ENCODE data around the gene RAD54L. TPM values are rescaled to one million over a fixed set of nuclear protein-coding genes. Genes with fewer than 3 reads are reported as not detected.

The RAD54L gene
- 10 to 100 TPM; 38.6 to 58.3 TPM for total RNA-seq
- polyA plus RNA-seq (2013, experiment 1 of 2): 31.0 TPM
- 30.3 TPM for polyA plus RNA-seq (2013, experiment 2 of 2)
- long read RNA-seq, experiment 1, transcript RAD54L-201 (18 exons, 3,108 nt): major isoform, 8 of 24 reads
- long read RNA-seq, experiment 1, partial matches to known transcripts: 12 of 24 reads
- long read RNA-seq, experiment 1, other reads (novel, unspliced or antisense): 4 of 24 reads
- long read RNA-seq, experiment 2, transcript RAD54L-201 (18 exons, 3,108 nt): major isoform, 60 of 115 reads
- long read RNA-seq, experiment 2, partial matches to known transcripts: 4 of 115 reads
- long read RNA-seq, experiment 2, other reads (novel, unspliced or antisense): 51 of 115 reads
- long read RNA-seq, experiment 3, transcript RAD54L-201 (18 exons, 3,108 nt): major isoform, 158 of 273 reads
- long read RNA-seq, experiment 3, partial matches to known transcripts: 17 of 273 reads
- long read RNA-seq, experiment 3, other reads (novel, unspliced or antisense): 98 of 273 reads
- long read RNA-seq, experiment 4, transcript RAD54L-201 (18 exons, 3,108 nt): major isoform, 6 of 24 reads
- long read RNA-seq, experiment 4, partial matches to known transcripts: 10 of 24 reads
- long read RNA-seq, experiment 4, other reads (novel, unspliced or antisense): 8 of 24 reads

DNA sequence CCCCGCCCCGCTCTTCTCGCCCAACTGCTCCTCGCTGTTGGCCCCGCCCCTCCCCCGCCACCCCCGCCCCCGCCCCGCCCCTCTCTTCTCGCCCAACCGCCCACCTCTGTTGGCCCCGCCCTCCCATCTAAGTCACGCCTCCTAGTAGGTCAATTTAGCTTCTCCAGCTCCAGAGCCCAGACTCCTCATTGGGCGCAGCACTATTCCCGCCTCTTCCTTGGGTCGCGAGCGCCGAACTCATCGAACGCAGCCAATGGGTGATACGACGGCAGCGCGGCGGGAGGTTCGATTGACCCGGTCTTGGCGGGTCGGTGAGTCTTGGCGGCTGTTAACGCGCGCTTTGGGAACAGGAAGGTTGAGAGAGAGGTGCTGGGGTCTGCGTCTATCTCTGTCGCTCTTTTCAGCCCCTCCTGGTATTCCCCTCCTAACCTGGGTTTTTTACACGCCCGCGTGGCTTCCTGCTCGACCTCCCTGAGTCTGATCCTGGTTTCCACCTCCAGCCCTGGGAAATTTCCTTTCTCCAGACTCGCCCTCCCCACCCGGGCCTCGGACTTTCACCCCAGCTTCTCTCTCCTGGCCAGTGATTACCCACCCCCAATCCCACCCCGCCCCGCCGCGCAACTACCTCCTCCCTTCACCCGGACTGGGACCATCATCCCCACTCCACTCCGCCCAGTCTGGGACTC, at the start of gene RAD54L:
Gene RAD54L (plus strand): TSS at position 328 of the 686 bp plus-strand sequence. CDS start 643 bp downstream, outside the sequence.
- H3K27ac ChIP-seq (ENCODE audit: low read depth, low read length): peak within 1 kb of the TSS; percentile 63
- H3K4me3 ChIP-seq (ENCODE audit: low read length): peak within 1 kb of the TSS; percentile 93
- no peaks in the 10 kb centered on the region for H3K27me3 ChIP-seq (ENCODE audit: control insufficient read depth, insufficient read depth, low read length, poor library complexity, severe bottlenecking)
- TF ChIP-seq, protein P1, sequence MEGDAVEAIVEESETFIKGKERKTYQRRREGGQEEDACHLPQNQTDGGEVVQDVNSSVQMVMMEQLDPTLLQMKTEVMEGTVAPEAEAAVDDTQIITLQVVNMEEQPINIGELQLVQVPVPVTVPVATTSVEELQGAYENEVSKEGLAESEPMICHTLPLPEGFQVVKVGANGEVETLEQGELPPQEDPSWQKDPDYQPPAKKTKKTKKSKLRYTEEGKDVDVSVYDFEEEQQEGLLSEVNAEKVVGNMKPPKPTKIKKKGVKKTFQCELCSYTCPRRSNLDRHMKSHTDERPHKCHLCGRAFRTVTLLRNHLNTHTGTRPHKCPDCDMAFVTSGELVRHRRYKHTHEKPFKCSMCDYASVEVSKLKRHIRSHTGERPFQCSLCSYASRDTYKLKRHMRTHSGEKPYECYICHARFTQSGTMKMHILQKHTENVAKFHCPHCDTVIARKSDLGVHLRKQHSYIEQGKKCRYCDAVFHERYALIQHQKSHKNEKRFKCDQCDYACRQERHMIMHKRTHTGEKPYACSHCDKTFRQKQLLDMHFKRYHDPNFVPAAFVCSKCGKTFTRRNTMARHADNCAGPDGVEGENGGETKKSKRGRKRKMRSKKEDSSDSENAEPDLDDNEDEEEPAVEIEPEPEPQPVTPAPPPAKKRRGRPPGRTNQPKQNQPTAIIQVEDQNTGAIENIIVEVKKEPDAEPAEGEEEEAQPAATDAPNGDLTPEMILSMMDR (conservative IDR thresholded peaks at IDR 0.05): no peak
- H3K36me3 ChIP-seq (ENCODE audit: control insufficient read depth, insufficient read depth, low read length): peaks cover 39% of the 10 kb centered on the region
- peak within 1 kb of the TSS; percentile 85 for H3K9ac ChIP-seq (ENCODE audit: extremely low read depth, low read length, poor library complexity, severe bottlenecking)
- 0 to 1% methylated on average over 19 to 40 of the region's 49 CpGs for WGBS, 2 experiments (ENCODE audit: insufficient coverage in 1 of 2, insufficient read length in 1 of 2)
- H3K27ac Mint-ChIP-seq: peak within 1 kb of the TSS; percentile 98
- H3K36me3 Mint-ChIP-seq (ENCODE audit: low read depth): peaks cover 34% of the 10 kb centered on the region
- peaks cover 8% of the 10 kb centered on the region for H3K4me1 ChIP-seq (ENCODE audit: control insufficient read depth, insufficient read depth, low read length)
- H3K9me3 Mint-ChIP-seq: peaks cover 4% of the 10 kb centered on the region
- no peaks in the 10 kb centered on the region for H3K9me3 ChIP-seq (ENCODE audit: control insufficient read depth, low read length)
- H3K4me3 Mint-ChIP-seq: peak within 1 kb of the TSS; percentile 91
- peaks cover 16% of the 10 kb centered on the region for H3K4me1 Mint-ChIP-seq
- peak; percentile 99 for DNase-seq
- peaks cover 2% of the 10 kb centered on the region for H3K27me3 Mint-ChIP-seq (ENCODE audit: insufficient read depth)

DNA sequence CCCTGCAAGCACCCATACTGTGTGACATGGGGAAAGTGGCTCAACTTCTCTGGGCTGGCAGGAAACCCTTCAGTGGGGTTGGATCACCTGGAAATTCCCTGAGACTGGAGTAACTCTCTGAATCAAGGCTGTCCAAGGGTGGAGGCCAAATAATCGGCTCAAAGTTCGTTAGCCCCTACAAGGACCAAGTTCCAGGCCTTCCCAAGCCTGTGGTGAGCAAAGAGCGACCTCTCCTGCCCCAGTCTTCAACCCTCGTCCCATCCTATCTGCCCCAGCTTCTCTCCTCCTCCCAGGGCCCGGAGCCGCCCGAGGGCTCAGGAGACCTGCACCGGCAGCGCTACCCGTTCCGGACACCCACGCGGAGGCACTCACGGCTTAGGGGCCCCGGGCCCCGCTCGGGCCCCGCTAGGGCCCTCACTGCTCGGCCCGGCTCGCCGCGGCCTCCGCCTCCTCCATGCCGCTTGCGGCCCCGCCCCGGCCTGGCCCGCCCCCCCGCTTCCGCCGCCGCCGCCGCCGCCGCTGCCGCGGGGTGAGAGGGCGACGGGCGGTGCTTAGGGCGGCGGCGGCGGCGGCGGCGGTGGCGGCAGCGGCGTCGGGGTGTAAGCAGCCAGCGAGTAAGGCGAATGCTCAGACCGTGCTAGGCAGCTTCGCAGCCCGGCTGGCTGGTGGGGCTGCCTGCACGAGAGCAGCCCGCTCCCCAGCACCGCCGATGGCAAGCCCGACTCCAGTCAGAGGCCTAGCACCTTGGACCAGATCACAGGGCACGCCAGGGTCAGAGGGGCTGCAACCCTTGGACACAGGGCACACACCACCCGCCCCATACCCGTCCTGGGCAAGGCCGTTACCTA, 49.4 kb upstream of the RAD54L start, which contains the start of gene POMGNT1:
Gene POMGNT1 (minus strand): TSS at position 471 of the 848 bp plus-strand sequence. CDS start 613 bp downstream, outside the sequence.
- no peaks in the 10 kb centered on the region for H3K9me3 Mint-ChIP-seq
- peaks cover 17% of the 10 kb centered on the region for H3K36me3 Mint-ChIP-seq (ENCODE audit: low read depth)
- peak within 1 kb of the TSS; percentile 77 for H3K4me3 Mint-ChIP-seq
- H3K4me1 Mint-ChIP-seq: peaks cover 7% of the 10 kb centered on the region
- Histone ChIP-seq H3K36me3 (ENCODE audit: control insufficient read depth, insufficient read depth, low read length) (peaks cover 23% of the 10 kb centered on the region), H3K27ac (ENCODE audit: low read depth, low read length) (peak within 1 kb of the TSS; percentile 34), H3K9me3 (ENCODE audit: control insufficient read depth, low read length) (no peaks in the 10 kb centered on the region), H3K27me3 (ENCODE audit: control insufficient read depth, insufficient read depth, low read length, poor library complexity, severe bottlenecking) (no peaks in the 10 kb centered on the region), H3K9ac (ENCODE audit: extremely low read depth, low read length, poor library complexity, severe bottlenecking) (peak within 1 kb of the TSS; percentile 69), H3K4me3 (ENCODE audit: low read length) (peak within 1 kb of the TSS; percentile 92), H3K4me1 (ENCODE audit: control insufficient read depth, insufficient read depth, low read length) (no peaks in the 10 kb centered on the region)
- DNase-seq: peak; percentile 90
- TF ChIP-seq, protein P1 (conservative IDR thresholded peaks at IDR 0.05): peak; percentile 30
- no peaks in the 10 kb centered on the region for H3K27me3 Mint-ChIP-seq (ENCODE audit: insufficient read depth)
- peak within 1 kb of the TSS; percentile 87 for H3K27ac Mint-ChIP-seq
- 2 to 5% methylated on average over 25 to 67 of the region's 67 CpGs for whole genome bisulfite sequencing, 2 experiments (ENCODE audit: insufficient coverage in 1 of 2, insufficient read length in 1 of 2)
